ENCODE data around the gene ACER3.
A peak's percentile ranks its signal among the peaks of the same experiment; 100 is the strongest.
"Not testable (repeated sequence)": the region's sequence is repeated elsewhere in the genome, so short reads cannot be mapped to it uniquely, and the experiment has no call there.

ACER3 gene

DNA sequence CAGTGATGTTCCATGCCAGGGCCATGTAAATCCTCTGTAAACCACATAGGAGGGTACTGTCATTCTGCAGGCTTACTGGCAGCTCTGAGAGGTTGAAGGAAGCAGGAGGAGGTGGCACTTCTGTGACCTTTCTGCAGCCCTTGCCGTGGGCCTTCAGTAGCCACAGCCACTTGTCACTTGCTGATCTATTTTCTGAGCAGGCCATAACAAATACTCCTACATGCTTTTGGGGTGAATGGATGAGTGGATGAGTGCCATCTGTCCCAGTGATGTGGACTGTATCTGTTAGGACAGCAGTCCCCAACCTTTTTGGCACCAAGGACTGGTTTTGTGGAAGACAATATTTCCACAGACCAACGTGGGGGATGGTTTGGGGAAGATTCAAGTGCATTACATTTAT, 183.6 kb downstream of the ACER3 start:
- no peak for DNase-seq

DNA sequence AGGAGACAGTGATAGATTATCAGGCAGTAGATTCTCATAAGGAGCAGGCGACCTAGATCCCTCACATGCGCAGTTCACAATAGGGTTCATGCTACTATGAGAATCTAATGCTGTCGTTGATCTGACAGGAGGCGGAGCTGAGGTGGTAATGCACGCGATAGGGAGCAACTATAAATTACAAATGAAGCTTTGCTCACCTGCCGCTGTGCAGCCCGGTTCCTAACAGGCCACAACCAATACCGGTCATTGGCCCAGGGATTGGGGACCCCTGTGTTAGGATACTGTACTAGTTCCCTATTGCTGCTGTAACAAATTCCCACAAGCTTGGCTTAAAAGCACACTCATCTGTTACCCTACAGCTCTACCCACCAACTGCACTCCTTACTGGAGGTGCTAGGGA, 184.2 kb downstream of the ACER3 start:
- DNase-seq: no peak

DNA sequence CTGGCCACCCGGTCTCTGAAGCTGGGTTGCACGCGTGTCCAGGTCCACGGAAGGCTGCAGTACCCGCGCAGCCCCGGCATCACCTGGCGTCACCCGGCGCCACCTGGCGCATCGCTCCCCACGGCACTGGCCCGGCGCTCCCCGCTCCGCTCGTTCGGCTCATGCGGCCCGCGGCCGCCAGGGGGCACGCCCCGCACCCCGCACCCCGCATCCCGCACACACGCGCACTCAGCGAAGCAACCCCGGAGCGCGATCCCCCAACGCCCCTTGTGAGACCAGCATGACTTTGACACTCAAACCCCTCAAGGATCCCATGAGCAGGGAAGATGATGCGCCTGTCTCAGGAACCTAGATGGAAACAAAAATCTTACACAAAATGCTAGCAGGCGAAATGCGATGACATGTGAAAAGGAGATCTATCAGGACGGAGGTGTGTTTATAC, 185.4 kb downstream of the ACER3 start:
- DNase-seq: no peak

DNA sequence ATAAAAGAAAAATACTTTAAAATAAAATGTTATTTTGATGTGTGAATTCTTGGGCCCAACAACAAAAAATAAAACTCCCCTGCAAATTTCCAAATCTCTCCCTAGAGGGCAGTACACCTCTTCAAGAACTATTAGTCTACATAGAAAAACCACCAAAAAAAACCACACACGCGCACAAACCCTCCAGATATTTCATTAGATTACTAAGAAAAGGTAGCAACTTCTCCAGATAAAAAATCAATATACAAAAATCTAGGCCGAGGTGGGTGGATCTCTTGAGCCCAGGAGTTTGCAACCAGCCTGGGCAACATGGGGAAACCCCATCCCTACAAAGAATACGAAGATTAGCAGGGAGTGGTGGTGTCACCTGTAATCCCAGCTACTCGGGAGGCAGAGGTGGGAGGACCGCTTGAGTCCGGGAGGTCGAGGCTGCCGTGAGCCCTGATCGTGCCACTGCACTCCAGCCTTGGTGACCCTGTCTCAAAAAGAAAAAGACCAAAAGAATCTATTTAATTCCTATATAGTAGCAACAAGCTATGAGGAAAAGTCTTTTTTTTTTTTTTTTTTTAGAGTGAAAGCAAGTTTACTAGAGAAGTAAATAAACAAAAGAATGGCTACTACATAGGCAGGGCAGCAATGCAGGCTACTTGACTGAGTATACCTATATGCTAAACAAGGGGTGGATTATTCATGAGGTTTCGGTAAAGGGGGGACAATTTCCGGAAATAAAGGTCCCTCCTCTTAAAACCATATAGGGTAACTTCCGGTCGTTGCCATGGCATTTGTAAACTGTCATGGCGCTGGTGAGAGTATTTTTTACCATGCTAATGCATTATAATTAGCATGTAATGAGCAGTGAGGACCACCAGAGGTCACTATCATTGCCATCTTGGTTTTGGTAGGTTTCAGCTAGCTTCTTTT, 186.5 kb downstream of the ACER3 start:
- peak; percentile 76 to 84 for DNase-seq

DNA sequence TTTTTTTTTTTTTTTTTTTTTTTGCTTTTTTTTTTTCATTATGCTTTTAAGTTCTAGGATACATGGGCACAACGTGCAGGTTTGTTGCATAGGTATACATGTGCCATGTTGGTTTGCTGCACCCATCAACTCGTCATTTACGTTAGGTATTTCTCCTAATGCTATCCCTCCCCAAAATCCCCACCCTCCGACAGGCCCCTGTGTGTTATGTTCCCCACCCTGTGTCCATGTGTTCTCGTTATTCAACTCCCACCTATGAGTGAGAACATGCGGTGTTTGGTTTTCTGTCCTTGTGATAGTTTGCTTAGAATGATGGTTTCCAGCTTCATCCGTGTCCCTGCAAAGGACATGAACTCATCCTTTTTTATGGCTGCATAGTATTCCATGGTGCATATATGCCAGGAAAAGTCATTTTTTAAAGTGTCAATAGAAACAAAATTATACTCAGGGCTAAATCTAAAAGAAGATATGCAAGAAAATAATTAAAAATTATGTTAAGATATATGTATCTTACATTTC, 187.3 kb downstream of the ACER3 start:
- DNase-seq: not testable (repeated sequence)

DNA sequence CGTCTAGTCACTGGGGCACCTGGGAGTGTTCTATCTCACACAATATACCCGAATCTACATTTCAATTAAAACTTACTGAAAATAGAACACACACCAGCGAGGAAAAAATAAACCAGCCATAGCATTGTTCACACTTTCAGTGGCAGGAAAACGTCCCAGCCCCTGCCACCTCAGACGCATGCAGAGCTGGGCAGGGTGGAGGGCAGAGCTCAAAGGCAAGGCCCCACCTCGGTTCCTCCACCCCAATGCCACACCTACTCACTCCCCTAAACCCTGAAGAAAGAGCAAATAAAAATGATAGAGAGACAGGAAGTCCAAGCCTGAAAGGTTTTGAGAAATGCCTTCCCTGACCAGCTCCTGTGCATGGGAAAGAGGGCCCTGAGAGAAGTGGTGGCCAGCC, 188.3 kb downstream of the ACER3 start:
- DNase-seq: no peak

DNA sequence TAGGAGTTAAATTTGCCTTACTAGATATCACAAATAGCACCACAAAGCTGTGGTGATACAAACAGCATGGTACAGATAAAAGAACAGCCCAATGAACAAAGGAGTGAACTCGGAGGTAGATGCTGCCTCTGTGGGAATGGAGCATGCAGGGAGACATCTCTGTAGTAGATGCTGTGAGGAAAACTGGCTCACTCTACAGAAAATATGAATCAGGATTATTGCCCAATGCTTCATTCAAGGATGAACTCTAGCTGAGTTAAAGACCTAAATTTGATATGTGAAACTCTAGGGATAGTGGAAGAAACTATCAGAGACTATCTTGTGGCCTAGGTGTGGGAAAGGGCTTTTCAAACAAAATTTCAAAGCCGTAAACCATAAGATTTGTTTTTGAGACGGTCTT, 190.8 kb downstream of the ACER3 start:
- no peak for DNase-seq

DNA sequence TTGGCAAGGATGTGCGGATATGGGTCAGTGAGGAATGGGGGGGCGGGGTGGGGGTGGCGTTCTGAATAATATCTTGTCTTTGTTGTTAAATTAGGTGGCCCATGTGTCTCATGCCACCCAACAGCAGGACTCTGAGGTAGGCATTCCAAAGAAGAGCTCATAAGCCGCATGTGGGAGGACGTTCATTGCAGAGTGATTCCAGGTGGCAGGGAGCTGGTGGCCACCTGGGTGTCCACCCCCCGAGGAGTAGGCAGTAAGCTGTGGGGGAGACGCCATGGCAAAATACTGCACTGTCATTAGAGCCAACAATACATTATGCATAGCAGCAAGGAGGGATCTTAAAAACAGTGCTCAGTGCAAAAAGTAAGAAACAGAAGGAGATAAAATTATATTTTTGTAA, 191.8 kb downstream of the ACER3 start:
- no peak for DNase-seq

DNA sequence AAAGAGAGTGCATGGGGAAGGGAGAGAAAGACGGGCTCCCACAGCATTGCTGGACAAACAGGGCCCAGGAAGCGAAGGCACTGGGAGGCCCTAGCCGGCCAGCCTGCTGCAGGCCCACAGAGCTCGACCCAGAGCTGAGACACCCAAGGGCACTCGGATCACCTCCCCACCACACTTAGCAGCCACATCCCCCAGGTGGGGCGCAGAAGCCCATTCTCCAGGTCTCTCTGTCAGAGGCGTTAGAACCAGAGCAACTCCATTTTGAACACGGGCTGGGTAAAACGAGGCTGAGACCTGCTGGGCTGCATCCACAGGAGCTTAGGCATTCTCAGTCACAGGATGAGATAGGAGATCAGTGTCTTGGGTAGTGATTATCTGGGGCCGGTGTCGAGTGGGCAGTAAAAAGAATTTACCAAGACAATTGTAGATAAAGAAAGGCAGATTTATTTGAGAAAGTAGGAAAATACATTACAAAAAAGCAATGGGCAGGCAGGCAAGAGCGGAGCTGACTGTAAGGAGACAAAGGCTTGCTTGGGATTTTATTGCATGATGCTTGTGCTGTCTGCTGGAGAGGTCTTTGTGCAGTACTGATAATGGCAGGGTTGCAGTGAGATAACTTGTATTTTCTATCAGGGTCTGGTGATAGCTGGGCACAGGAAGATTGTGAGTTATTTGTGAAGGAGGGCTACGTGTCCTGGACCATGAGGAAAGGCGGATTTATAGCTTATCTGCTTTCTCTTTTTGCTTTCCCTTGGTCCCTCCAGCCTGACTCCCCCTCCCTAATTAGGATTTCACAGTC, 192.7 kb downstream of the ACER3 start:
- no peak for DNase-seq

DNA sequence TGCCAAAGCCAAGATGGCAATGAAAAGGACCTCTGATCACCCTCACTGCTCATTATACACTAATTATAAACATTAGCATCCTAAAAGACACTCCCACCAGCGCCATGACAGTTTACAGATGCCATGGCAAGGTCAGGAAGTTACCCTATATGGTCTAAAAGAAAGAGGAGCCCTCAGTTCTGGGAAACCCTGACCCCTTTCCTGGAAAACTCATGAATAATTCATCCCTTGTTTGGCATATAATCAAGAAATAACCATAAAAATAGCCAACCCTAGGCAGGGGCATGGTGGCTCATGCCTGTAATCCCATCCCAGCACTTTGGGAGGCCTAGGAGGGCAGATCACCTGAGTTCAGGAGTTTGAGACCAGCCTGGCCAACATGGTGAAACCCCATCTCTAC, 193.4 kb downstream of the ACER3 start:
- no peak for DNase-seq

DNA sequence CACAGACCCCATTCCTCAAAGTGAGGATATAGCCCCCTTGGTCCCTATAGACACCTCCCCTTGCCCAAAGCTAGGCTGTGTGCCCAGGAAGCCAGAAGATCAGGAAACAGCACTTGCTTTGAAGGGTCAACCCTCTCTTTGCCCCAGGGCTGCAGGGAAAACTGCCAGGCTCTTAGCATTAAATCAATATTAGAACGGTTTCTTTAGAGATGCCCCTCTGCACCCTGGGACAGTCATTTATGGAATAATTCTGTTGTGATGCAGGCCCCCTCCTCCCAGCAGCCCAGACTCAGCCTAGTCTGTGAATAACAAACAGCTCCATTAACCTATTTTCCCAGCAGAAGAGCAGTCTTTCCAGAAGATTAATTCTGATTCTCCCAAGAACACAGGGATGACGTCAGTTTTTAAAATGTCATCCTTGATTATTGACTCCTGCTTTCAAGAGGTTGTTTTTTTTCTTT, 194.4 kb downstream of the ACER3 start:
- DNase-seq: no peak

DNA sequence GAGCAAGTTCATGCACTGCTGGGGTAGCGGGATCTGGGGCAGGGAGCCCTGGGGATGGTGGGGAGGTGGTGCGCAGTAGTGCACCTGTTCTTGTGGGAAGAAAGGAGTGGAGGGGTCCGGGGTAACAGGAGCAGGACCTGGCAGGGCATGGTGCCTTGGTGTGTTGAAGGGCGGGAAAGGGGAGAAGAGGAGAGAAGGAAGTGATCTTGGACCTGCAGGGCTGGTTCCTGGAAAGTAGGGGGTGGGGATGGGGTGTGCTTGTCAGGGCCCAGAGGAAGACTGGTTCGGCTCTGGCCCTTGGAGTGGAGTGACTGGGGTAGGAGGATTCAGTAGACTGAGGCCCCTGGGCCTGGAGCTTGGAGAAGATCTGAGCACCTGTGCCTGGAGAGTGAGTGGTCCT, 195.2 kb downstream of the ACER3 start:
- DNase-seq: no peak

DNA sequence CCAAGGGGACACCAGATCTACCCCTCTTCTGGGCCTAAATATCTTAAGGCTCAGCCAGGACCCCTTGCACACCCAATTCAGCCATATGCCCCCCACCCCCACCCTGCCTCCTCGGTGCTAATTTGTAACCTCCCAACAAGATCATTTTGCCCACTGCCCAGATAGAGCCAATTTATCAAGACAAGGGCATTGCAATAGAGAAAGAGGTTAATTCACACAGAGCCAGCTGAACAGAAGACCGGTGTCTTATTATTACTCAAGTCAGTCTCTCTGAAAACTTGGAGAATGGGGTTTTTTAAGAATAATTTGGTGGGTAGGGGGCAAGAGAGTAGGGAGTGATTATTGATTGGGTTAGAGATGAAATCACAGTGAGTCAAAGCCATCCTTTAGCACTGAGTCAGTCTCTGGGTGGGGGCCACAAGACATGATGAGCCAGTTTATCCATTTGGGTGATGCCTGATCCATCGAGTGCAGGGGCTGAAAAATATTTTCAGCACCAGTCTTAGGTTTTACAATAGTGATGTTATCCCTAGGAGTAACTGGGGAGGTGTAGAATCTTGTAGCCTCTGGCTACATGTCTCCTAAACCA, 196.2 kb downstream of the ACER3 start:
- no peak for DNase-seq

DNA sequence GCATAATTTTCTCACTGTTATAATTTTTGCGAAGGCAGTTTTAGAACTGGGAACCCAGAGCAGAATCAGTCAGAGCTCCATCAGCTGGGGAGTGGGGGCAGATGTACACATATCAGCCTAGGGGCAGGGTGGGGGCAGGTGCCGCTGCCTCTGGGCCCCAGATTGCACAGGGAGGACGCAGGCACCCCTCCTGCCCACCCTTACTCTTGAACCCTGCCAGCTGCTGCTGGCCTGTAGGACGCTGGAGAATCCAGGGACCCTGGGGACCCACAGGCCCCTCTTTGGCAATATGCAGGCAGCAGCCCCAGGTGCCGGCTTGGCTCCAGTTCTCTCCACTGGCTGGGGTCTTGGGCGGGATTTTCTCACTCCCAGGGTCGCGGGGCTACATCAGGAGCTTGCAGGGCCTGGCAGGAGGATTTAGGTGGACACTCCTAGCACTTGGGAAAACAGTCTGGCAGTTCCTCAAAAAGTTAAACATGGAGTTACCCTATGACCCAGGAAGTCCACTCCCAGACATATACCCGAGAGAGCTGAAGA, 197.3 kb downstream of the ACER3 start:
- no peak for DNase-seq

DNA sequence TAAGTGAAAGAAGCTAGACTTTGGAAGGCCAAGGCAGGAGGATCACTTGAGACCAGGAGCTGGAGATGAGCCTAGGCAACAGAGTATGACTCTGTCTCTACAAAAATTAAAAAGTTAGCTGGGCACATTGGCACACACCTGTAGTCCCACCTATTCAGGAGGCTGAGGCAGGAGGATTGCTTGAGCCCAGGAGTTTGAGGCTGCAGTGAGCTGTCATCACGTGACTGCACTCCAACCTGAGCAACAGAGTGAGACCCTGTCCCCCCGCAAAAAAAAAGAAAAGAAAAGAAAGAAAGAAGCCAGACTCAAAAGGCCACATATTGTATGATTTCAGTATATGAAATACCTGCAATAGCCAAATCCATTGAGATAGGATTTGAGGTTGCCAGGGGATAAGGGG, 198.2 kb downstream of the ACER3 start:
- no peak for DNase-seq

DNA sequence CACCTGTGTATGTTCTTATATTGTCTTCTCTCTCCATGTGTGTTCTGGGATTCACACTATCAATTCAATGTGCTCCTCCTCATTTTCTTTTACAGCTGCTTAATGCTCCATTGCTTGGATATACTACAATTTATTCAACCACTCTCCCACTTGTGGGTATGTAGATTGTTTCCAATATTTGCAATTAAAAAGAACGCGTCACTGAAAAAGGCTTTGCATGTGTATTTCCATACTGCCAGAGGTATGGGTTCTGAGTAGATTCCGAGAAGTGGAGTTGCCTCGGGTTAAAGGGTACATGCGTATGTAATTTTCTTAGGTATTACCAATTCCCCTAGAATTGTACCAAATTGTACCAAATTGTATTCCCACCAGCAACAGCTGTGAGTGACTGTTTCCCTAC, 199.1 kb downstream of the ACER3 start:
- no peak for DNase-seq

DNA sequence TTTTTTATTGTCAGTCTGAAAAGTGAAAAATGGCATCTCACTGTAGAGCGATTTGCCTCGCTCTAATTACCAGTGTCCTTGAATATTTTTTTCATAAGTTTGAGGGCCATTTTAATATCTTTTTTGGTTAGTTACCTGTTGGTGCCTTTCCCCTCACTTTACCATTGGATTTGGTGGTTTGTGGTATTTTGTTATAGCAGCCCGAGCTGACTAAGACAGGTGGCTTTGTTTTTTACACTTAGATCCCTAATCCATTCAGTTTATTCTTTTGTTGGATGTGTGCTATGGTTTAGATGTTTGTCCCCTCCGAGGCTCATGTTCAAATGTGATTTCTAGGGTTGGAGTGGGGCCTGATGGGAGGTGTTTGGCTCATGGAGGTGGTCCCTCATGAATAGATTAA, 199.5 kb downstream of the ACER3 start:
- no peak for DNase-seq

DNA sequence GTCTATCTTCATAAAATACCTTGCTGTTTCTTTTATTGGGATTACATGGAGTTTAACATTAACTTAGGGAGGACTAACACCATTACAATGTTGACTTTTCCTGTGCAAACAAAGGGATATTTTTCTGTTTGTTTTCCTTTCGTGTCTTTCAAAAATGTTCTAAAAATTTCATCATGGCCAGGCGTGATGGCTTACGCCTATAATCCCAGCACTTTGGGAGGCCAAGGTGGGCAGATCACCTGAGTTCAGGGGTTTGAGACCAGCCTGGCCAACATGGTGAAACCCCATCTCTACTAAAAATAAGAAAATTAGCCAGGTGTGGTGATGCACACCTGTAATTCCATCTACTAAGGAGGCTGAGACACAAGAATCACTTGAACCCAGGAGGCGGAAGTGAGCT, 200.5 kb downstream of the ACER3 start:
- DNase-seq: not testable (repeated sequence)

DNA sequence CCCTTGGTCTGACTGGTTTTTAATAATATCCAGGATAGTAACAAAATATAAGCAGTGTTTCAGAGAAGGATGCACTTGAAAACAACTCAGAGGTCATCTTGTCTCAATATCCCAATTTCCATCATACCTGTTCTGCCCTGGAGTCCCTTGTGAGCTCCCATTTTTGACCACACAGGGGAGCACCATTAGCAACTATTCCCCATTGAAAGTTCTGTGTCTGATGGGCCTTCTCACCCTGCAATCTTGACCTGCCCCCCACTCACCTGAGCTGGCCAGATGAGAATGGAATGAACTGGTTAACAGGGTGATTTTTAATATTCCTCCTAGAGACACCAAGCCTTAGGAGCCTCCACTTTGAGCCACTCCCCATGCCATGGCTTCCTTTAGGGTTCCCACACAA, 202.2 kb downstream of the ACER3 start:
- no peak for DNase-seq

DNA sequence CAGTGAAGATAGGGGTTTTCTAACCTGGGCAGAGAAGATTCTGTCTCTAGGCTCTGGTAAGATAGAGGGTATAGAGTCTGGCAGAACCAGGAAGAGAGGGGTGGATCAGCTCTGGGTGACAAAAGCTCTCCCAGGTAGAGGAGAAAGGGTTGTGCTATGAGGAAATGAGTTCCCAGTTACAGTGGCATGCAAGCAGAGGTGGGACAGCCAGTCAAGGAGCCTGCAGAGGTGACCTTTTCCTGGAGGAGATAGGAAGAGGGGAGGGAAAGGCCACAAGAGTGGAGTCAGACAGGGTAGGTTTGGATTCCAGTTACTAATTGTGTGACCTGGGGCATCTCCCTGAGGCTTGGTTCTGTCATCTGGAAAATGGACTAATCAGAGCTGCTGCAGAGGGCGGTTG, 202.7 kb downstream of the ACER3 start:
- DNase-seq: no peak

DNA sequence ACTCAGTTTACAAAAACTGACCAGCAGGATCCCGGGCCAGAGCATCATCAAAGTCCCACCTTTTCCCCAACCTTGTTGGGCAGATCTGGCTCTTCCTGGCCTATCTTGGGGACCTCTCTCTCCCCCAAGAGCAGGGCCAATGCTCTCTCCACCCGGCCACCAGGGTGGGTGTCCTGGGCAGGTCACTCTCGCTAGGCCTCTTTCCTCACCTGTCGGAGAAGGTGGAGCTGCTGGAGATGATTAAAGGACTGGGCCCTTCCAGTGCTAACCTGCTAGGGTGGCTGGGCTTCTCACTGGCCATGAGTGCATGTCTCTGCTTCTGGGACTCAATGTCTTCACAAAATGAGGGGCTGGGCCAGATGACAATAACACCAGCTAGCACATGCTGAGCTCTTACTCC, 203.1 kb downstream of the ACER3 start:
- DNase-seq: no peak

DNA sequence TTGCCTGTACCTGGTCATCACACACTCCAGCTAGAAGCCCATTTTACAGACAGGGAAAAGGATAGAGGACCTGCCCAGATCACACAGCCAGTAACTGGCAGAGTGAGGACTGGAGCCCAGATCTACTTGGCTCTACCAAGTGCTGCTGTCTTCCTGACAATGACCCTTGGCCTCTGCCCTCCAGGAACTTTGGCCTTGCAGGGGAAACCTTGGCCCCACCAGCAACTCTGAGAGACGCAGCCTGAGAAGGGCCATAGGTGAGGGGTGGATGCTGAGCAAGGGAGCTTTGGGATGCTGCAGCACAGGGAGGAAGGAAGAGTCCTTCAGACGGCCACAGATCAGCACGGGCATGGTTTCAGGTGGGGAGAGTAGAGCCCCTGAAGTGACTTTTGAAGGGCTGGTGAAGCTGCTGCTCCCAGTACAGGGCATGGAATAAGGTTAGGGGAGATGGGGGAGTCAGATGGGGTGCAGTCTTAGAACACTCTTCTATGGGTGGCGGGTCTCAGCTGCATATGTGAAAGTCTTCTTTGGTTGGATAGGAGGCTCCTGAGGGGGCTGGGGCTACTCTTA, 204.0 kb downstream of the ACER3 start:
- no peak for DNase-seq

DNA sequence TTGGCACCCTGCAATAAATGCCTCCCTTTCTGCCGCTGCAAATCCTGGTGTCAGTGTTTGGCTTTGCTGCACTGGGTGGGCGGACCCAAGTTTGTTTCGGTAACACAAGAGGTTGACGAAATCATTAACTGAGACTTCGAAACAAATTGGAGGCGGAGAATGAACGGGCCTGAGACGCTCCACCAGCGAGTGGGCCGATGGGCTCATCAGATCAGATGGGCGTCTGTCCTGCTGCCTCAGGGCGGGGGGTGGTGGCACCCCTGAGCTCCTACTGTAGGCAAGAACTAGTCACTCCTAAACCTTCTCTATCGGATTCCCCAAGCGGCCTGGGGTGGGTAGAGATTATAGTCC, 205.1 kb downstream of the ACER3 start:
- no peak for DNase-seq
